Fibroblast of the aortic adventitia (primary cell): ENCODE data around the gene KCNE3. TPM values are rescaled to one million over a fixed set of nuclear protein-coding genes. Genes with fewer than 3 reads are reported as not detected.

Experiments used
- DNase-seq: peaks from one replicate; pipeline ENCODE4 v3.0.0-alpha.2; 2010; ENCODE audit warnings: low read depth
- H3K4me3 ChIP-seq: 2 replicates; pipeline ENCODE4 v1.5.1; 2011; ENCODE audit warnings: low read depth, mild to moderate bottlenecking, control low read depth, low read length, moderate library complexity
- CTCF ChIP-seq: IDR thresholded peaks from 2 replicates; pipeline ENCODE4 v1.5.1; 2011; ENCODE audit warnings: mild to moderate bottlenecking, low read length, control low read depth, inconsistent platforms; ENCODE audit not compliant: insufficient read depth
- total RNA-seq: library from RNA; depleted of rRNA; stranded (reverse); fragments of >200 nt; gene quantifications from 2 replicates; pipeline ENCODE4 v1.2.3, GENCODE V29; 2012; ENCODE audit warnings: low replicate concordance

The KCNE3 gene
- total RNA-seq, 1 donor, result 0.18 TPM

DNA sequence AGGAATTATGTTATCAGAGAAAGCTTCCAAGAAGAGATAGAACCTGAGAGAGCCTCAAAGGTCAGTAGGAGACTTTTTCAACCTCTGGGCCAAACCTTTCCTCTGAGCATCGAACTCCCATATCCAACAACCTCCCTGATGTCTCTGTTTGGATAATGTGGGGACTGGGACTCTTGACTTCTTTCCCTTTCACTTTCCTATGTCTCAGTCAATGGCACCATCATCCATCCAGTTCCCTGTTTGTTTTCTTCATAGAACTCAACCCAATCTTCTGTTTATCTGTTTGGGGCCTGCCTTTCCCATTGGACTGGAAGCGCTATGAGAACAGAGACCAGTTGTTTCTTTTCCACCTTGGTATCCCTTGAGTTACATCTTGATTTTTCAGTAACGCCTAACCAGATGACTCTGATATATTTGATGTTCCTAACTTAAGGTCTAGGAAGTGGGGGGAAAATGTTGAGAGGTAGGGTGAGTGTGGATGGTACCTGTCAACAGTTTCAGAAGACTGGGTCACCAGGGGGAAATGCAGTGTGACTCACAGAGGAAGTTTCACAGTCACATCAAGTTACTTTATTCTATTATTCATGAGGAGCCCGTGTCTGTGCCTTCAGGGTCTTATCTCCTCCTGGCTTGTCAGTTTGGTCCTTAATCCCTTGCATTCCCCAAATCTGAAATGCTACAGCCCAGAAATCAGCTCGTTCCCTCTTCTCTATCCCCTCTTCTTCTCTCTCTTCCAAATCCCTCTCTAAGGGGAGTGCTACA is 4.5 kb upstream of the KCNE3 start:
- H3K4me3 ChIP-seq, result no peak overlapping the region
- DNase-seq, result no peak
- no peak for TF ChIP-seq CTCF

GRCh38 chr11:74471037-74471436 is 3.7 kb upstream of the KCNE3 start:
- H3K4me3 ChIP-seq, result no peak overlapping the region
- TF ChIP-seq CTCF, result no peak
- DNase-seq, result no peak

DNA sequence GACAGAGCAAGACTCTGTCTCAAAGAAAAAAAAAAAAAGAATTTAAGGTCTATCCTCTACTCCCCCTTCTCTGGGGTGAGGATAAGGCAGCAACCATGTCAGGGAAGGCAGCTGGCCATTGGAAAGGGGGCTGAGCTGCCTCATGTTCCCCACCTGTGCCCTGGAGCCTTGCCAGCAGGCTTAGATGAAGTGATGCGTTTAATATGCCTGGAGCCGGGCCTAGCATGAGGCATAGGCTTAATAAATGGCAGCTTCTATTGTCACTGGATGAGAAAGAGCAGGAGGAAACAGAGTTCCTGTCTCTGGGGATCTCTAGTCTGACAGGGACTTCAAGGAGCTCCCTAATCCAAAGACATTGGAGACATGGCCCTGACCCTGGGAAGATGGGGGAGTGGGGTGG is 3.2 kb upstream of the KCNE3 start:
- no peak for DNase-seq
- no peak for TF ChIP-seq CTCF
- H3K4me3 ChIP-seq, result no peak overlapping the region

GRCh38 chr11:74468936-74469335 is 1.6 kb upstream of the KCNE3 start:
- TF ChIP-seq CTCF, result no peak
- H3K4me3 ChIP-seq, result no peak overlapping the region
- peak; percentile 66 for DNase-seq

- no peak for TF ChIP-seq CTCF
- no peak for DNase-seq
- H3K4me3 ChIP-seq, result no peak overlapping the region
Observed at GRCh38 chr11:74468521-74468920, 1.2 kb upstream of the KCNE3 start.

- DNase-seq, result no peak
- no peak overlapping the region for H3K4me3 ChIP-seq
- no peak for TF ChIP-seq CTCF
Observed at GRCh38 chr11:74468058-74468457, 709 bp upstream of the KCNE3 start.

DNA sequence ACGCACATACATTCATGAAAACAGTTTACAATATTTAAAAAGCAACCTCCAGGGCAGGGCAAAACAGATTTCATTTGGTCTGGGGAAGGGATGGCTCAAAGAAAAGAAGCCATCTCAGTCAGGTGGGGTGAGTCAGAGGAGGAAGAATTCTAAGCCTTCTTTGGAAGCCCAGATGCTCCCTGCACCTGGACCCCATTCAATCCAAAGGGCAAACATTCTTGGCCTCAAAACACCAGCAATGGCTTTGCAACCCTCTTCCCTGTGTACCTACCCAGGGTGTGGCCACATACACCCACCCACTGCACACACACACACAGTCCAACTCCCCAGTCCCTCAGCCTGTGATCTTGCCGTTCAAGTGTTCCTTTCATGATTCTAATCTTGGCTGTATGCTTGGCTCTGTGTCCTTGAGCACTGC is 2.0 kb downstream of the KCNE3 start:
- H3K4me3 ChIP-seq, result no peak overlapping the region
- DNase-seq, result no peak
- TF ChIP-seq CTCF, result no peak
